Activated CD4-positive, alpha-beta T cell treated with anti-CD3 and anti-CD28 coated beads, Interleukin-2, amount 10 ng/mL, durations not matched to agents 7 days and 5 days (primary cell): ENCODE measurements around the gene P2RY8. TPM values are rescaled to one million over a fixed set of nuclear protein-coding genes. Genes with fewer than 3 reads are reported as not detected.
"Not testable (repeated sequence)": the region's sequence is repeated elsewhere in the genome, so short reads cannot be mapped to it uniquely, and the experiment has no call there.

Source experiments
- CTCF ChIA-PET: fragments of 350-600 bp; sonication (Branson Sonifier 250); formaldehyde crosslinking; loops from one replicate; lab custom pipeline; 2021; ENCODE audit warnings: antibody characterized with exemption; lab: Charles Lee
- POLR2A ChIA-PET: fragments of 350-600 bp; sonication (Branson Sonifier 250); formaldehyde crosslinking; loops from one replicate; lab custom pipeline; 2021; ENCODE audit warnings: antibody characterized with exemption; lab: Charles Lee
- DNase-seq: peaks from one replicate; pipeline ENCODE4 v3.0.0-alpha.2; 2020
- H3K27ac Mint-ChIP-seq: one replicate; pipeline ENCODE4 v1.8.0; 2021; ENCODE audit warnings: mild to moderate bottlenecking, moderate library complexity, mixed read lengths
- H3K27me3 Mint-ChIP-seq: one replicate; pipeline ENCODE4 v1.8.0; 2021; ENCODE audit warnings: mixed read lengths
- H3K36me3 Mint-ChIP-seq: one replicate; pipeline ENCODE4 v1.8.0; 2021; ENCODE audit warnings: low read depth, mixed read lengths
- H3K4me1 Mint-ChIP-seq: one replicate; pipeline ENCODE4 v1.8.0; 2021; ENCODE audit warnings: mixed read lengths
- H3K4me3 Mint-ChIP-seq: one replicate; pipeline ENCODE4 v1.8.0; 2021; ENCODE audit warnings: mild to moderate bottlenecking, moderate library complexity, mixed read lengths
- H3K9me3 Mint-ChIP-seq: one replicate; pipeline ENCODE4 v1.8.0; 2021; ENCODE audit warnings: mixed read lengths
- total RNA-seq, 2 experiments: library from RNA; stranded (reverse); gene quantifications; one replicate each; pipeline ENCODE4 v1.2.3, GENCODE V29; 2021

The P2RY8 gene
- total RNA-seq, 2 experiments from 2014 or later, result 99.1 to 107 TPM

- Mint-ChIP-seq H3K27ac (peak overlapping the region; percentile 75), H3K36me3 (peaks cover 10% of the 10 kb centered on the region), H3K4me1 (peaks cover 25% of the 10 kb centered on the region), H3K9me3 (peaks cover 10% of the 10 kb centered on the region), H3K4me3 (peak overlapping the region; percentile 64), H3K27me3 (no peaks in the 10 kb centered on the region)
- DNase-seq, result peak; percentile 90
- ChIA-PET CTCF (no interaction called here), POLR2A (no interaction called here)
These were observed 82.8 kb downstream of the P2RY8 start for GRCh38 chrX:1453951-1454785.

GRCh38 chrX:1453395-1453783 is 83.6 kb downstream of the P2RY8 start:
- Mint-ChIP-seq H3K27ac (peak overlapping the region; percentile 95), H3K36me3 (peaks cover 18% of the 10 kb centered on the region), H3K4me3 (peak overlapping the region; percentile 84), H3K27me3 (no peaks in the 10 kb centered on the region), H3K9me3 (peaks cover 17% of the 10 kb centered on the region), H3K4me1 (peaks cover 26% of the 10 kb centered on the region)
- ChIA-PET POLR2A (no interaction called here), CTCF (no interaction called here)
- DNase-seq, result no peak

GRCh38 chrX:1452516-1453394 is 84.2 kb downstream of the P2RY8 start, which contains the start of gene ASMTL:
TSS of gene ASMTL (minus strand) at chrX:1452909. CDS start at chrX:1452840, 69 bp downstream.
- H3K9me3 Mint-ChIP-seq, result peaks cover 21% of the 10 kb centered on the region
- peaks cover 24% of the 10 kb centered on the region for H3K36me3 Mint-ChIP-seq
- peaks cover 29% of the 10 kb centered on the region for H3K4me1 Mint-ChIP-seq
- peak within 1 kb of the TSS; percentile 84 for H3K4me3 Mint-ChIP-seq
- peak within 1 kb of the TSS; percentile 95 for H3K27ac Mint-ChIP-seq
- peak; percentile 99 for DNase-seq
- ChIA-PET POLR2A (no interaction called here), CTCF (no interaction called here)
- no peaks in the 10 kb centered on the region for H3K27me3 Mint-ChIP-seq

- peak; percentile 18 for DNase-seq
- ChIA-PET CTCF (no interaction called here), POLR2A (no interaction called here)
- Mint-ChIP-seq H3K4me3 (peak overlapping the region; percentile 84), H3K9me3 (peaks cover 30% of the 10 kb centered on the region), H3K27ac (peak overlapping the region; percentile 87), H3K36me3 (peaks cover 33% of the 10 kb centered on the region), H3K27me3 (no peaks in the 10 kb centered on the region), H3K4me1 (peaks cover 33% of the 10 kb centered on the region)
These were observed 85.1 kb downstream of the P2RY8 start for GRCh38 chrX:1451661-1452515.

GRCh38 chrX:1451251-1451660 is 85.7 kb downstream of the P2RY8 start:
- POLR2A ChIA-PET, result no interaction called here

GRCh38 chrX:1450361-1451161 is 86.4 kb downstream of the P2RY8 start:
- ChIA-PET POLR2A (no interaction called here), CTCF (no interaction called here)
- Mint-ChIP-seq H3K27me3 (no peaks in the 10 kb centered on the region), H3K9me3 (peaks cover 38% of the 10 kb centered on the region), H3K27ac (no peak overlapping the region), H3K4me3 (no peak overlapping the region), H3K4me1 (peaks cover 26% of the 10 kb centered on the region), H3K36me3 (peaks cover 42% of the 10 kb centered on the region)
- peak; percentile 7 for DNase-seq

More at GRCh38 chrX:1451251-1451660, 85.7 kb downstream of the P2RY8 start:
- peaks cover 34% of the 10 kb centered on the region for H3K9me3 Mint-ChIP-seq
- peaks cover 38% of the 10 kb centered on the region for H3K36me3 Mint-ChIP-seq
- CTCF ChIA-PET, result no interaction called here
- H3K27ac Mint-ChIP-seq, result peak overlapping the region; percentile 17
- peak overlapping the region; percentile 84 for H3K4me3 Mint-ChIP-seq
- peaks cover 31% of the 10 kb centered on the region for H3K4me1 Mint-ChIP-seq
- no peaks in the 10 kb centered on the region for H3K27me3 Mint-ChIP-seq
- peak; percentile 9 for DNase-seq

- H3K27me3 Mint-ChIP-seq, result no peaks in the 10 kb centered on the region
- H3K36me3 Mint-ChIP-seq, result peaks cover 49% of the 10 kb centered on the region
- DNase-seq, result no peak
- no peak overlapping the region for H3K27ac Mint-ChIP-seq
- POLR2A ChIA-PET, result no interaction called here
- peaks cover 19% of the 10 kb centered on the region for H3K4me1 Mint-ChIP-seq
- CTCF ChIA-PET, result no interaction called here
- no peak overlapping the region for H3K4me3 Mint-ChIP-seq
- H3K9me3 Mint-ChIP-seq, result peaks cover 43% of the 10 kb centered on the region
These were observed 87.2 kb downstream of the P2RY8 start for GRCh38 chrX:1449823-1450149.

GRCh38 chrX:1449036-1449822 is 87.8 kb downstream of the P2RY8 start:
- no peak overlapping the region for H3K27ac Mint-ChIP-seq
- H3K36me3 Mint-ChIP-seq, result peaks cover 55% of the 10 kb centered on the region
- ChIA-PET CTCF (no interaction called here), POLR2A (no interaction called here)
- H3K4me1 Mint-ChIP-seq, result peaks cover 13% of the 10 kb centered on the region
- H3K9me3 Mint-ChIP-seq, result peaks cover 48% of the 10 kb centered on the region
- no peaks in the 10 kb centered on the region for H3K27me3 Mint-ChIP-seq
- no peak overlapping the region for H3K4me3 Mint-ChIP-seq
- peak; percentile 5 for DNase-seq

GRCh38 chrX:1448573-1449001 is 88.4 kb downstream of the P2RY8 start:
- H3K4me3 Mint-ChIP-seq, POLR2A ChIA-PET, CTCF ChIA-PET, H3K27ac Mint-ChIP-seq, H3K27me3 Mint-ChIP-seq: not testable (repeated sequence)
- Mint-ChIP-seq H3K9me3 (peaks cover 52% of the 10 kb centered on the region), H3K4me1 (peaks cover 13% of the 10 kb centered on the region), H3K36me3 (peaks cover 59% of the 10 kb centered on the region)
- peak; percentile 4 for DNase-seq

GRCh38 chrX:1447969-1448572 is 88.9 kb downstream of the P2RY8 start:
- H3K27ac Mint-ChIP-seq, H3K27me3 Mint-ChIP-seq, H3K4me3 Mint-ChIP-seq, CTCF ChIA-PET, POLR2A ChIA-PET: not testable (repeated sequence)
- Mint-ChIP-seq H3K9me3 (peaks cover 55% of the 10 kb centered on the region), H3K36me3 (peaks cover 63% of the 10 kb centered on the region), H3K4me1 (peaks cover 13% of the 10 kb centered on the region)
- DNase-seq, result peak; percentile 13
